Sciatic nerve (tissue), 2 donors: ENCODE measurements around the gene SPRING1. TPM values are rescaled to one million over a fixed set of nuclear protein-coding genes. Genes with fewer than 3 reads are reported as not detected.

ENCODE experiments used
- ATAC-seq: fragments of 200-7000 bp; cut with Tn5 transposase; one replicate; pipeline ENCODE4 v1.9.1; 2020; ENCODE audit warnings: mild to moderate bottlenecking, moderate library complexity
- DNase-seq: peaks from one replicate; pipeline ENCODE4 v3.0.0-alpha.2; 2020; ENCODE audit warnings: low spot score
- intact Hi-C: fragments of 100-400 bp; cut with DNase I; formaldehyde crosslinking; loops from one replicate; pipeline ENCODE4 v1.14.2; 2022
- total RNA-seq: library from RNA; stranded (reverse); fragmentation: NEBNext Ultra II Directional; extraction: Animal tissue kit (Norgen Biotek cat#: 25700); gene quantifications from one replicate; pipeline ENCODE4 v1.2.1, GENCODE V29; 2021
- donor health status: DM: no; HTN: no; CAD: no.
- donor health status: DM: no; HTN: no; CAD: no.

The SPRING1 gene
- total RNA-seq, 1 donor from 2014 or later: 20.2 TPM

DNA sequence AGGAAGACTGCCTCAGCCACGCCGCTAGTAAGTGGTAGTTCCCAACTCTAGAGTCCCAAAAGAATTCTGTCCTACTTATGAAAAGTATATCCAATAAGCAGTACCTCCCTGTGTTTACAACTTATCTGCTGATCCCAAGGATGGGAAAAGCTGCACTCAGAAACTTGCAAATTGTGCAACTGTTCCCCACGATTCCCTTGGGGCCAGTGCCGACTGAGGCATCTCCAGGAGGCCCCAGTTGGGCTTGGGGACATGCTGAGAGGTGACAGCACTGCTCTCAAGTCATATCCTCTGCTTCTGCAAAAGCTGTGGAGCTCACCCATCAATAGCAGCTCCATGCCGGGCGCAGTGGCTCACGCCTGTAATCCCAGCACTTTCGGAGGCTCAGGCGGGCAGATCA is 23.7 kb downstream of the SPRING1 start:
- no peak for ATAC-seq
- no peak for DNase-seq
- intact Hi-C loops: no loop called here

DNA sequence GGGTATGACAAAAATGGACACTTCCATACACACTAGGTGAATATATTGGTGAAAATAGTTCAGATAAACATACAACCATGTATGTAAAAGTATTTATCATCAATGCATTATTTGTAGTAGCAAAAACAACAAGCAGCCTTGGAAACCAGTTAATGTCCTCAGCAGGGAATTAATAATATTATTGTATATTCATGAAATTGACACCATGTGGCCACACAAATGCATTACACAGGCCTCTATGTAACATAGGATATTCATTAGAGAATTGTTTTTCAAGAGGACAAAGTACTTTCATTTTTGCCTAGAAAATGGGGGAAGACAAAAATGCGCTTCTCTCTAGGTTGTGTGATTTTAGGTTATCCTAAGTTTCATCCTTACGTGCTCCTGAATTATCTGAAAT is 24.3 kb downstream of the SPRING1 start:
- intact Hi-C loops: no loop called here
- ATAC-seq (no peak), DNase-seq (no peak)

DNA sequence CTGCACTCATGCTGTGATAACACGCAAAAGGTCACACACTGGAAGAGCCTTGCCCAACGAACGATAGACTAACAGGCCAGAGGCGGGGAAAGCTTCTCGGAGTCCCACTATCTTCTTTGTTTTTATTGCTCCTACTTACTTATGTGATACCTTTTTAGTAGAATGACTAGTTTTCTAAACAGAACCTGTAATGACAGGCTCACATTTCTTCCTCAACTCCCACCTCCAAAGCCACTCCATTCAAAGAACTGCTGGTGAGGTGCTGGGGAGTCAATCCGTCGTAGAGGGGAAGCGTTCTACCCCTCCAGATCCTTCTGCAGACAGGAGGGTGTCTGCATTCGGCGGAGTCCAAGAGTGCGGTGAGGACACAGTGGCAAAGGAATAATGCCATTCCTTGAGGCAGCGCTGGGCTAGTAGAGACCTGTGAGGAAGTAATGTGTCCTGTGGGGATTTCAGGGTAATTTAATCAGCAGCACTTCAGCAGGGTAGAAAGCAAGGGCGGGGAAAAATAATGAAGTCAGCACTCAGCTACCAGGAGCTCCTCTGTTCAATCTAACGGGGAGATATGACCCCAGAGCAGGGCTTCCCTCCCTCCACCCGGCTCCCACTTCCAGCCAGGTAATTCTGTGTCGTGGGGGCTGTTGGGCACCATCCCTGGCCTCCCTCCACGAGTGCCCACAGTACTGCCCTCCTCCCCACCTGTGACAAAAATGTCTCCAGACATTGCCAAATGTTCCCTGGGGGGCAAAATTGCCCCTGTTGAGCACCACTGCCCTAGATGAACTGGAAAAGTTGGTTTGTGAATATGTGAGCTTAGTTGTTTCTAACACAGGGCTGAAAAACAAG is 25.2 kb downstream of the SPRING1 start:
- intact Hi-C loops: no loop called here
- no peak for DNase-seq

DNA sequence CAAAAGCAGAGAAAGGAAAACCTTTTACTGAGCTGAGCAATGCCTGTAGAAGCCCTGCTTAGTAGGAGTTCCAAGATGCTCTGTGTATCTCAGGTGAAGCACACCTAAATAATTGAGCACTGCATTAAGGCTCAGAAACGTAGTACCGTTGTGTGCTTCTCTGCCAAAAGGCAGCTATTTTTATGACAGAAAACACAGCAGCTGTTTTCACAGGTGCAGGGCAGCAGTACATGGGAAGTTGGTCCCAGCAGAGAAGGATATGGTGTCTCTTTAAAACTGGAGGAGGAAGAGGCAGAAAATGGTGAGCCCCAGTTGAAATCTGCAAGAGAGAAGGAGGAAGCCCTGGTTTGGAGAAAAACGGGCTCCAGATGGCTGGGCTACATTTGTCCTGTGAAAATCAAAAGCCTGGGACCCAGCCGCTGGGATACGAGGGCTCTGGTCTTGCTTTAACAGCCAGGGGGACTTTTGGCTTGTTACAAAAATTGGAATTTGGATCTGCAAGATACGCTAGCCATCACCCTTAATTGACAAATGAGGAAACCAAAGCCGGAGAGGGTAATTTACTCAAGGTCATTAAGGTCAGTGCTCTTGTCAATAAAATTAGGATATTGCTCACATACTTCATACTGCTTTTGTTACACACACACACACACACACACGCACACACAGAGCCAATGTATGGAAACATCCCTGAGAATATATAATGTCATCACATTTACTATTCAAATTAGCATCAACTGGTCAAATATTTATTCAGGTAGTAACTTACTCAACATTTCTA is 27.3 kb downstream of the SPRING1 start:
- ATAC-seq: no peak
- no peak for DNase-seq
- intact Hi-C loops: no loop called here

More for the DNA sequence above, 25.2 kb downstream of the SPRING1 start:
- ATAC-seq: no peak

DNA sequence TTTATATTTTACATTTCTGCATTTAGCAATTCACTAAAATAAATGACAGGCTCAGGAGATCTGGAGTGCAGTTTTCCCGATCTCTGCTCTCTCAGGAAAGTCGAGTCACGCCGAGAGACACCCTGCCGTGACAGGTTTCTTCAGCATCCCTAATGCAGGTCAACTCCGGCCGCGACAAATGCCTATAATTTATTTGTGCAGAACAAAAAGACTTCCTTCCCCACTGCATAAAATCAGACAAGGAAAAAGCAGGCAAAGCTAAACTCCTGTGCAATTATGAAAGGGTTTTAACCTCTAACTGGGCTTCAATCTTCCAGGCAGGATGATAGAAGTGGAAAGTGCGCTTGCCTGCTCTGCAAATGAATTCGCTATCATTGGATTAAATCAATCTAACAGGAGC is 28.1 kb downstream of the SPRING1 start:
- no peak for DNase-seq
- ATAC-seq: no peak
- intact Hi-C loops: no loop called here

DNA sequence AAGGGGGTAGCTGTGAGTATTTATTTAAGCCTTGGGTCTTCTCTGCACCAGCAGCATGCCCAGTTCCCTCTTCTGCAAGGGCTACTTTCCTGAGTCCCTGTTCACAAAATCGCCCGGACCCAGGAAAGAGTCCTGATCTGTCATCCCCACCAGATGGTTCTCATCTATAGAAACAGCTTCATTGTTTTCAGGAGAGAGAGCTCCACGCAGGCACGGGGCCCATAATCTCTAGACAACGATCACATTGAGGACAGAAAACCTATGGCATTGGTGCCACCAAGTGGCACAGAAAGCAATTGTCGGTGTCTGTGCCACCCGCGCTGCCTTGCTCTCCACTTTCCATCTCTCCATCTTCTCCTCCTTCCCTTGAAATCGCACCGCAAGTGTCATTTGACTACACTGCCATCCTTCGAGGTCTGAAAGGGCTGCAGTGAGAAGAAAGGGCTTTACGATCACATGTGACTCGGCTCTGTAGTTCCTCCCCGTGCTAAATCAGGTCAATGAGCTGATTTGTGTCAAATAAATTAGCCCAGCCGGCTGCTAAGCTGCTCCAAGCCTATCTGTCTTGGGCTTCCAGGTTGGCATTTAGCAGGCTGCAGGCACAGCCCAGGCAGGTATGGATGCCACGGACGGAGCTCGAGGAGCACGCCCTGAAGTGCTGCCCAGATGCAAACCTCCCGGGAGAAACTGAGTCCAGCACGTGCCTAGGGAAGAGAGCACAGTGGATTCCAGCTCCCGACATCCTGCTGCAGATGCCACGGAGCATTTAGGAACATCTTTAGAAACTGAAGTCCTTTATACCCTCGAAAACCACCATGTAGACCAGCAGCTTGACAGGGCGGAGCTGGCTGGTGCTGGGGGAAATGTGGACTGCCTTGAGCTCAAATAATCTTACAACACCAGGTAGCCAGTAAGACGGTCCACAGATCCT is 28.8 kb downstream of the SPRING1 start:
- intact Hi-C loops: no loop called here
- DNase-seq (peak; percentile 68), ATAC-seq (peak; percentile 83)

DNA sequence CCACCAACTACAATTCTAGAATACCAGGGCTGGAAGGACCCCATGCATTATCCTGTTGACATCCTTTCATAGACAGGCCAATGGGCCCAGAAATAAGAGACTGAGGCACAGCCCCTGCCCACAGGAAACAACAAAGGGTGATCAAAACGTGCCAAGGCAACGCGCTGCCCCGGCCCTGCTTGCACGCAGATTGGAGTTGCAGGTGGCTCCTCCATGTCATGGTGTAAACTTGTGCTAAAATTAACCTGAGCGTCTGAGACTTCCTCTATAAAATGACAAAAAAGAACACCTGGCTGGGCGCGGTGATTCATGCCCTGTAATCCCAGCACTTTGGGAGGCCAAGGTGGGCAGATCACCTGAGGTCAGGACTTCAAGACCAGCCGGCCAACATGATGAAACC is 30.1 kb downstream of the SPRING1 start:
- intact Hi-C loops: no loop called here
- DNase-seq (no peak), ATAC-seq (no peak)

DNA sequence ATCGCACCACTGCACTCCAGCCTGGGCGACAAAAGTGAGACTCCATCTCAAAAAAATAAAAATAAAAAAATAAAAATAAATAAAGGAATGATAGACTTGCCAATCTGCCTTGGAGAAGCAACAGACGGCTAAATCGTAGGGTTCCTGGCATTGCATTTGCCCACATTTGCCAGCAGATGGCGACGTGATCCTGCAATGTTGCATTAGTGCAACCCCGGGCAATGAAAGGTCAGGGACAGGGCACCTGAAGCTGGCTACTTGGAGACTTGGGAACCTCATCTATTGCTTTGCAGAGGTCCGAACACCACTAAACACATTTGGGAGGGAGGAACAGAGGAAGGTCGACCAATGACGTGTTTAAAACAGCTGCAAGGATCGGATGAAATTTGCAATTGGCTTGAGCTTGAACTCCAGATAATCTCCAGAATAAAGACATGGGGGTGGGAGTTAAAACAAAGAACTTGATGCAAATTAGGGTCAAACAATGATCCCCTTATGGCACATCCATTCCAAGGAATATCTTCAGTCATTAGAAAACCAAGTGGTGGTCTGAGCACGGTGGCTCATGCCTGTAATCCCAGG is 34.6 kb downstream of the SPRING1 start:
- DNase-seq: peak; percentile 83
- peak; percentile 86 for ATAC-seq
- intact Hi-C loops: no loop called here

DNA sequence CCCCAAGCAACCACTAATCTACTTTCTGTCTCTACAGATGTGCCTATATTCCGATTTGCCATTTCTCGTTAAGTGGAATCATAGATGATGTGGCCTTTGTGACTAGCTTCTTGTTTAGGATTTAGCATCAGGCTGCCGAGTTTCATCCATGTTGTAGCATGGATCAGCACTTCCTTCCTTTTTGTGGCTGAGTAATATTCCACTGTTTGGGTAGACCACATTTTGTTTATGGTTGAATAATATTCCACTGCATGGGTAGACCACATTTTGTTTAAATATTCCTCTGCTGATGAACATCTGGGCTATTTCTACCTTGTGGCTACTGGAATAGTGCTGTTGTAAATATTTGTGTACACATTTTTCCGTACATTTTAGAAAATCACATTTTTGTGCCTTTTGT is 36.4 kb downstream of the SPRING1 start:
- ATAC-seq (no peak), DNase-seq (no peak)
- intact Hi-C loops: no loop called here

DNA sequence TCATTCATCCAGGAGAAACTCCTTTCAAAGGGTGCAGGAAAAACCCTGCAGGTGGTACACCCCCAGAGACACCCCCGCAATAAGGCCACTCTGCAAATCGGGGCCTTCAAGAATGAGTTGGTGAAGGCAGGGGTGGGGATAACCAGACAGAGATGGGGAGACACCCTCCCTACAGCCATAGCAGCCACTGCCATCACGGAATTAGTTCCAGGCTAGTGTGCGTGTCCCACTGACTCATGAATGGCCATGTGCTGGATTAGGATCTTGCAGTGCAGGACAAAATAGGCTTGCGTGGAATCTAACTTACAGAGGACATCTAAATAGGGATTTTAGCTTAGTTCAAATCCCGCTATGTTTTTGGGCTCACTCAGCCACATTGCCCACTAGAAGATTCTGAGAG is 37.8 kb downstream of the SPRING1 start:
- no peak for ATAC-seq
- intact Hi-C loops: no loop called here

DNA sequence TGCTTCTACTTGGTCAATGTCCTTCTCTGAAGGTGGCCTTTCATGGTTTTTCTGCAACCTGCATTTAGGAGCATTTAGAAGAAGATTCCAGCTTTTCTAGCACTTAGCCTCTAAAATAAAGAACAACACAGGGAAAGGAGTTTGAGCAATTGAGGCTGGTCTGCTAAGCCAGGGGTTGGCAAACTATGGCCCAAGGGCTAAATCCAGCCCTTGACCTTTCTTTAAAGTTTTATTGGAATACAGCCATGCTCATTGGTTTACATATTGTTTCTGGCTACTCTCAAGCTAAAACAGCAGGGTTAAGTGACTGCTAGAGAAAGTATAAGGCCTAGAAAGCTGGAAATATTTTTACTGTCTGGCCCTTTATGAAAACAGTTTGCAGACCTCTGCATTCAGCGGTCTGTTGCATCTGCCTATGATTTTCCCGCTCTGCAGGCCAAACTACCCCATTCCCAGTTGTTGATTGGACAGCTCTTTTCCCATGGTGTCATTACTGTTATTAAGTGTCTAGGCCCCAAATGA is 39.3 kb downstream of the SPRING1 start:
- intact Hi-C loops: no loop called here
- ATAC-seq (no peak), DNase-seq (no peak)

More for the DNA sequence above, 37.8 kb downstream of the SPRING1 start:
- DNase-seq: no peak

DNA sequence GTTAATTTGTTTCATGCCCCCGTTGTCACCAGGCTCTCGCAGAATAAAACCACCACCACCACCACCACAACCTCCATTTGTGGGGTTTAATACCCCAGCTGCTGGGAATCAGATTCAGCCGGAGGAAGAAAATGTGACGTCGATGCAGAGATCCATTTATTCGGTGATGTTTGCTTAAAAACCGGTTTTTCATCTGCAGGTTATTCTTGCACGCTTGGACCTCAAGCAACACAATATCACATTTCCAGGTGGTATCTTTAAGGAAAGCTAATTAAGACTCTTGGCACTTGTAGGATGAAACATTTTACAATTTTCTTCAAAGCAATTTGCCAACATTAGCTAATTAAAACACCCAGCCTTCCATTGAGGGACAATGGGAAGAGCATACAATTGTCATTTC is 39.8 kb downstream of the SPRING1 start:
- no peak for ATAC-seq
- DNase-seq: no peak
- intact Hi-C loops: no loop called here

DNA sequence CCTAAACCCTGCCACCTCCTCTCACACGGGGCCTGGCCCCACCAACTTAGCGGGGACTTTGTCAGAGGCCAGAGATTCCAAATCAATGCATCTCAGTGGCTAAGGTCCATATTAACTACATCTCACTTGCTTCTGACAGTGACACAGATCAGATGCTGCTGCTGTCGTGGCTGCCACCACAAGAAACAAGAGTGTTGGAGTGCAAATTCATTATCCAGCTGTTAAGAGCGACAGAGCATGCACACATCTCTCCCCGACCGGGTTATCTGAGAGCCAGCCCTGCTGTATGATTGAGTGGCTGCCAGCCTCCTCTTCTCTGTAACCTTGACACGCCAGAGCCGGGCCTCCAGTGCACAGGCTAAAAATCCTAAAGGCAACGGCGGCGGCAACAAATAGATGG is 40.2 kb downstream of the SPRING1 start:
- ATAC-seq: no peak

DNA sequence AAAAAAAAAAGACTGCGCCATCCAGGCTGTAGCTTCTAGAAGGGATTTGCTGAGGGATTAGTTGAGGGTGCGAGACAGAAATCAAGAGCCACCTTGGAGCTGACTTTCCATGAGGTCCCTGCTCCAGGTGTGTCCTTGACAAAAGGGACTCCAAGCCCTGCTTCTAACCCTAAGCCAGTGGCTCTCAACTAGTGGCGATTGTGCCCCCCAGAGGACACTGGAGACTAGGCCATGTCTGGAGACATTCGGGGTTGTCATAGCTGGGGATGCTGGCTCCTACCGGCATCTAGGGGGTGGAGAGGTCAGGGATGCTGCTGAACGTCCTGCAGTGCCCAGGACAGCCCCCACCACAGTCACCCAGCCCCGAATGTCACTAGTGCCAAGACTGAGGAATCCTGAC is 40.6 kb downstream of the SPRING1 start:
- peak; percentile 47 for ATAC-seq
- intact Hi-C loops: no loop called here
- DNase-seq: no peak

More for the DNA sequence above, 40.2 kb downstream of the SPRING1 start:
- DNase-seq: no peak
- intact Hi-C loops: no loop called here

DNA sequence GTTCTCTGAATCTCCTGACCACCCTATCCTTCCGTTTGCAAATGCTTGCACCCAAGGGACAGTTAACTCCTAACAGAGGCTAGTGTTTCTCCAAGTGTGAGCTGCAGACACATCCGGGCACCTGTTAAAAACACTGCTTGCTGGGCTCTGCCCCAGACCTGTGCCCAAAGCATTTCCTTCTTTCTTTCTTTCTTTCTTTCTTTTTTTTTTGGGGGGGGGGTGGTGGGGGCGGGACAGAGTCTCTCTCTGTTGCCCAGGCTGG is 42.5 kb downstream of the SPRING1 start:
- ATAC-seq: no peak
- intact Hi-C loops: no loop called here
- DNase-seq: no peak

DNA sequence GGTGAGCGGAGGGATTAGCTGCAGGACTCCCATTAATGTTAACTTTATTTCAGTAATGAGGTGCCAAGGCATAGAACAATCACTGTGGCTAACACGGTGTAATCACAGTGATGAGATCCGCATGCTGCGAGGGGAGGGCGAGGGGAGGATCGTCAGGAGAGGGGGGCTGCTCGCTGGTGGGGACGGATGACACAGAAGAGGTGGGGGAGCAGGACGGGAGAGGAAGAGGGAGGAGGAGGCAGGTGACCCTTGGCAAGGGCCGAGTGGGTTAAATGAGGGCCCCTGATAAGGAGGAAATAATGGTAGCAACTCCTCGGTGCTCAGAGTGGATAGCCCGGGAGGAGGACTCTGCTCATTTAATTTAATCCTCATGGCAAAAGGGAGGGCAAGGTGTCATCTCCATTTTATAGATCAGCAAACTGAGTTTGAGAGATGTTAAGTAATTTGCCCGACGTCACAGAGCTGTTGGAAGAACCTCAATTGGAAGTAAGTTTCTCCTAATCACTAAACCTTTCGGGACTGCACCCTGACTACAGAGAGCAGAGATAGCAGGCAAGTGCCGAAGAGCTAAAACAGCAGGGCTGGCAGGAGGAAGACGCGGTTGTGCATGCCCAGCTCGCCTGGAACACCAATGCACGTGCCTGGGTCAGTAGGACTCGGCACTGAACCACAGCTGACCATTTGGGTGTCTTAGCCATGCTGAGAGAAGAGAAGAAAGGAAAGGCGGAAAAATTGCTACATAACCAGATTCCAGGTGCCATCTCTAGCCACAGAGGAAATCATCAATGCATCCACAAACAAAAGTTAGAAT is 43.0 kb downstream of the SPRING1 start:
- intact Hi-C loops: no loop called here
- DNase-seq: no peak
- ATAC-seq: no peak

DNA sequence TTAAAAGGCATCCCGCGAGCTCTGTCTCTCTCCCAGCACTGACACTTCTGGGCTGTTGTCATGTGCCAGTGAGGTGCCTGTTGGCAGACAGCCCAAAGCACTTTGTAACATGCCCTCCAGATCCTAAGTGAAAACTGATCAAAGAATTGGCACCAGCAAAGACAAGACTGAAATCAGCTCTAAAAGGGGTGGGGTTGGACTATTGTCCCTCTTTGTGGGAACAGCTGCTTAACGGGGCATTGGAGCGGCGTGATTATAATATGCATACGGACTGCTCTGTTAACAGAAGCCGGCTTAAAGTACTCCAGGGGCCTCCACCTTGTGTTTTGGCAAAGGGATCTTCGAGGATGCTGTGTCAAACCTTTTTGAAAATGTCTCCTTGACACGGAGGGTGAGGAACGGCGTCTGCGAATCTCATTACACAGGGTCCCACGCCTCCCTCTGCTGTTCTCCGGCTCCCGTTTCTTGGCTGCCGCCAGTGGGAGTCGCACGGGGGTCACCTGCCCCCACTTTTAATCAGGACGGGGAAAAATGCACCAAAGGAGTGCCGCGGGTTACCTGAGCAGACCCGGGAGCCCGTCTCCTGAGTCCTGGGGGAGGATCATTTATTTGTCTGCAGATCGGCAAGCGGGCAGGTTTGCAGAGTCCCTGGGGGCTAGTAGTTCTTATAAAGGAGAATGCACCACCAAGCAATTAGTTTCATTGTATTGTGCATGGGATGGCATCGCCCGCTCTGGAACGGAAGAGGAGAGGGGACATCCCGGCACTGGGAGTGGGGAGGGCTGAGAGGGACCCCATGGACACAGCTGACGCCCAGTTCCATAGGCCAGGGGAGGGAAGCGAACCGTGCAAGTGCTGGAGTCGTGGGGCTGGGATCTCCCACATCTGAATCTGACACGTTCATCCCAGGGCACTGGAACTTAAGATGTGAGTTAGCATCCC is 44.3 kb downstream of the SPRING1 start:
- intact Hi-C loops: no loop called here
- DNase-seq (no peak), ATAC-seq (peak; percentile 11)
